Liver (tissue), 3 donors: ENCODE results near the gene SGMS1.

Experiments
- EGR1 ChIP-seq, 2 donors: IDR thresholded peaks; 2 replicates each; pipeline ENCODE4 v1.6.1; 2016 to 2018; ENCODE audit warnings: antibody characterized with exemption in 2 of 2, low read depth in 2 of 2
- GABPA ChIP-seq, 2 donors: IDR thresholded peaks in 1 of 2; conservative IDR thresholded peaks in 1 of 2; 2 replicates each; pipeline ENCODE4 v1.6.1; 2016; ENCODE audit warnings: antibody characterized with exemption in 2 of 2, mild to moderate bottlenecking in 1 of 2, moderate library complexity in 1 of 2
- JUND ChIP-seq, 2 donors: IDR thresholded peaks; 2 replicates each; pipeline ENCODE4 v1.6.1; 2016; ENCODE audit warnings: antibody characterized with exemption in 2 of 2
- RAD21 ChIP-seq, 2 donors: IDR thresholded peaks; 2 replicates each; pipeline ENCODE4 v1.6.1; 2016; ENCODE audit warnings: antibody characterized with exemption in 2 of 2, mild to moderate bottlenecking in 2 of 2
- RXRA ChIP-seq, 2 donors: IDR thresholded peaks; 2 replicates each; pipeline ENCODE4 v1.6.1; 2017 to 2018; ENCODE audit warnings: antibody characterized with exemption in 2 of 2, mild to moderate bottlenecking in 1 of 2
- SP1 ChIP-seq: IDR thresholded peaks from 2 replicates; pipeline ENCODE4 v1.6.1; 2018; ENCODE audit warnings: antibody characterized with exemption, mild to moderate bottlenecking
- TAF1 ChIP-seq: conservative IDR thresholded peaks from 2 replicates; pipeline ENCODE4 v1.6.1; 2016; ENCODE audit warnings: antibody characterized with exemption, mild to moderate bottlenecking
- YY1 ChIP-seq: IDR thresholded peaks from 2 replicates; pipeline ENCODE4 v1.6.1; 2016; ENCODE audit warnings: antibody characterized with exemption, mild to moderate bottlenecking
- TF ChIP-seq, protein P1 (sequence below): fragments of 150-350 bp; IDR thresholded peaks from 2 replicates; pipeline ENCODE4 v1.5.1; 2017; ENCODE audit warnings: improper control_type of control experiment, low read depth, low read length; ENCODE audit not compliant: missing input control
- TF ChIP-seq, protein P2 (sequence below): IDR thresholded peaks from 2 replicates; pipeline ENCODE4 v1.6.1; 2016; ENCODE audit warnings: antibody characterized with exemption
- TF ChIP-seq, protein P3 (sequence below): IDR thresholded peaks from 2 replicates; pipeline ENCODE4 v1.6.1; 2016; ENCODE audit warnings: antibody characterized with exemption
- TF ChIP-seq, protein P4 (sequence below): IDR thresholded peaks from 2 replicates; pipeline ENCODE4 v1.6.1; 2016; ENCODE audit warnings: antibody characterized with exemption
- donor health status: healthy.
- donor health status: healthy.

DNA sequence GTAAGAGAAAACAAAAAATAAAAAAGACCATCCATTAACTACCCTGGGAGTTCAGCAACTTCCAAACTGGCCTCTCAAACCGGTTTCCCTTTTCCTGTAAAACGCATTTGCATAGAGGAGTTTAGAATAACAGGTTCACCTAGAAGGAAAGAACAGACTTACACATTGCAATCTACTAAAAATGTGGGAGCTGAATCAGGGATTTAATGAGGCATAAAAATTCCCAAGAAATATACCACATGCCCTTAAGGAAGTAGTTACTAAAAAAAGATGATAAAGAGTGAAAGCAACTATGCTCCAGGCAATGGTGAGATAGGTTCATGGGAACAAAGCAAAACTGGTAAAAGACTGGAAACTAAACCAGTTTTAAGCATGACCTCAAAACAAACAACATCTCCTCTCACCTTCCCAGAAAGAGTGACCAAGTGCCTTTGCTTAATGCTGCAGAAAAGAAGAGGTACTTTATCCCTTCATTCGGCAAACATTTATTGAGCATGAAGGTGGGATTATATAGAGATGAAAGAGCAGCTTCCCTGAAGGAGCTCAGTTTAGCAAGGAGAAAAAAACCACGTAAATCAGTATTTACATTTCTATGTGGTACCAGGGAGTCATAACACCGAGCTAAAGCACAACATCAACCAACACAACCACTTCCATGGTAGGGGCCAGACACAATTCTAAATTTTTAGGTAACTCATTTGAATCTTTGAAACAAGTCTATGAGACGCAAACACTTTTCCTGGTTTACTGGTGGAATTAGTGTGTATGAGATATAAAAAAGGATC is 152.8 kb downstream of the SGMS1 start:
- TF ChIP-seq, protein P1, sequence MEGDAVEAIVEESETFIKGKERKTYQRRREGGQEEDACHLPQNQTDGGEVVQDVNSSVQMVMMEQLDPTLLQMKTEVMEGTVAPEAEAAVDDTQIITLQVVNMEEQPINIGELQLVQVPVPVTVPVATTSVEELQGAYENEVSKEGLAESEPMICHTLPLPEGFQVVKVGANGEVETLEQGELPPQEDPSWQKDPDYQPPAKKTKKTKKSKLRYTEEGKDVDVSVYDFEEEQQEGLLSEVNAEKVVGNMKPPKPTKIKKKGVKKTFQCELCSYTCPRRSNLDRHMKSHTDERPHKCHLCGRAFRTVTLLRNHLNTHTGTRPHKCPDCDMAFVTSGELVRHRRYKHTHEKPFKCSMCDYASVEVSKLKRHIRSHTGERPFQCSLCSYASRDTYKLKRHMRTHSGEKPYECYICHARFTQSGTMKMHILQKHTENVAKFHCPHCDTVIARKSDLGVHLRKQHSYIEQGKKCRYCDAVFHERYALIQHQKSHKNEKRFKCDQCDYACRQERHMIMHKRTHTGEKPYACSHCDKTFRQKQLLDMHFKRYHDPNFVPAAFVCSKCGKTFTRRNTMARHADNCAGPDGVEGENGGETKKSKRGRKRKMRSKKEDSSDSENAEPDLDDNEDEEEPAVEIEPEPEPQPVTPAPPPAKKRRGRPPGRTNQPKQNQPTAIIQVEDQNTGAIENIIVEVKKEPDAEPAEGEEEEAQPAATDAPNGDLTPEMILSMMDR: no peak
- TF ChIP-seq YY1: no peak
- TF ChIP-seq, protein P2, sequence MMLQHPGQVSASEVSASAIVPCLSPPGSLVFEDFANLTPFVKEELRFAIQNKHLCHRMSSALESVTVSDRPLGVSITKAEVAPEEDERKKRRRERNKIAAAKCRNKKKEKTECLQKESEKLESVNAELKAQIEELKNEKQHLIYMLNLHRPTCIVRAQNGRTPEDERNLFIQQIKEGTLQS: no peak
- TF ChIP-seq RAD21 (IDR thresholded peaks at IDR 0.05): no peak
- TF ChIP-seq EGR1 (IDR thresholded peaks at IDR 0.05; ENCODE audit: low read depth in 2 of 2): no peak
- TF ChIP-seq, protein P3, sequence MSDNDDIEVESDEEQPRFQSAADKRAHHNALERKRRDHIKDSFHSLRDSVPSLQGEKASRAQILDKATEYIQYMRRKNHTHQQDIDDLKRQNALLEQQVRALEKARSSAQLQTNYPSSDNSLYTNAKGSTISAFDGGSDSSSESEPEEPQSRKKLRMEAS: no peak
- TF ChIP-seq TAF1: no peak
- TF ChIP-seq SP1: no peak
- no peak for TF ChIP-seq GABPA (IDR thresholded peaks at IDR 0.05 in 1 of 2, conservative IDR thresholded peaks at IDR 0.05 in 1 of 2)
- no peak for TF ChIP-seq RXRA (IDR thresholded peaks at IDR 0.05)
- TF ChIP-seq, protein P4, sequence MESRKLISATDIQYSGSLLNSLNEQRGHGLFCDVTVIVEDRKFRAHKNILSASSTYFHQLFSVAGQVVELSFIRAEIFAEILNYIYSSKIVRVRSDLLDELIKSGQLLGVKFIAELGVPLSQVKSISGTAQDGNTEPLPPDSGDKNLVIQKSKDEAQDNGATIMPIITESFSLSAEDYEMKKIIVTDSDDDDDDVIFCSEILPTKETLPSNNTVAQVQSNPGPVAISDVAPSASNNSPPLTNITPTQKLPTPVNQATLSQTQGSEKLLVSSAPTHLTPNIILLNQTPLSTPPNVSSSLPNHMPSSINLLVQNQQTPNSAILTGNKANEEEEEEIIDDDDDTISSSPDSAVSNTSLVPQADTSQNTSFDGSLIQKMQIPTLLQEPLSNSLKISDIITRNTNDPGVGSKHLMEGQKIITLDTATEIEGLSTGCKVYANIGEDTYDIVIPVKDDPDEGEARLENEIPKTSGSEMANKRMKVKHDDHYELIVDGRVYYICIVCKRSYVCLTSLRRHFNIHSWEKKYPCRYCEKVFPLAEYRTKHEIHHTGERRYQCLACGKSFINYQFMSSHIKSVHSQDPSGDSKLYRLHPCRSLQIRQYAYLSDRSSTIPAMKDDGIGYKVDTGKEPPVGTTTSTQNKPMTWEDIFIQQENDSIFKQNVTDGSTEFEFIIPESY: no peak
- no peak for TF ChIP-seq JUND (IDR thresholded peaks at IDR 0.05)
